Vagina (tissue), 2 donors: ENCODE measurements around the gene SERP2. TPM values are rescaled to one million over a fixed set of nuclear protein-coding genes. Genes with fewer than 3 reads are reported as not detected.

Source experiments
- DNase-seq, 2 donors: peaks; one replicate each; pipeline ENCODE4 v3.0.0-alpha.2; 2017; ENCODE audit errors: extremely low spot score in 2 of 2
- H3K27ac ChIP-seq: fragments of 200-600 bp; sonication (generic); one replicate; pipeline ENCODE4 v1.5.1; 2019
- H3K27me3 ChIP-seq: fragments of 200-600 bp; sonication (generic); one replicate; pipeline ENCODE4 v1.5.1; 2019
- H3K36me3 ChIP-seq, 2 donors: fragments of 200-600 bp; sonication (generic); one replicate each; pipeline ENCODE4 v1.5.1; 2017 to 2019
- H3K4me1 ChIP-seq: fragments of 200-600 bp; sonication (generic); one replicate; pipeline ENCODE4 v1.5.1; 2019
- H3K4me3 ChIP-seq, 2 donors: fragments of 200-600 bp; sonication (generic); 1 replicate in 1 of 2; 2 replicates in 1 of 2; pipeline ENCODE4 v1.5.1; 2016 to 2019
- H3K9me3 ChIP-seq: fragments of 200-600 bp; sonication (generic); one replicate; pipeline ENCODE4 v1.5.1; 2019
- CTCF ChIP-seq, 3 experiments: fragments of 450-650 bp in 2 of 3; fragments of 200-600 bp in 1 of 3; sonication (generic) in 1 of 3; IDR thresholded peaks; one replicate each; pipeline ENCODE4 v1.5.1; 2017 to 2019; ENCODE audit warnings: antibody characterized with exemption in 3 of 3, mild to moderate bottlenecking in 2 of 3, moderate library complexity in 2 of 3
- POLR2A ChIP-seq, 2 donors: fragments of 450-650 bp; IDR thresholded peaks; one replicate each; pipeline ENCODE4 v1.6.1; 2017; ENCODE audit warnings: antibody characterized with exemption in 2 of 2, mild to moderate bottlenecking in 2 of 2, moderate library complexity in 2 of 2
- POLR2AphosphoS5 ChIP-seq, 2 donors: sonication (generic); formaldehyde crosslinking; IDR thresholded peaks; one replicate each; pipeline ENCODE4 v1.9.0; 2017; ENCODE audit warnings: antibody characterized with exemption in 2 of 2, mild to moderate bottlenecking in 2 of 2, low read depth in 1 of 2; ENCODE audit not compliant: insufficient read depth in 1 of 2
- intact Hi-C: fragments of 100-400 bp; cut with DNase I; formaldehyde crosslinking; loops from one replicate; pipeline ENCODE4 v1.15.1; 2023
- total RNA-seq: library from RNA; depleted of rRNA; stranded (reverse); fragments of >200 nt; gene quantifications from one replicate; pipeline ENCODE4 v1.2.3, GENCODE V29; 2016

Gene SERP2
- total RNA-seq, 1 donor from 2014 or later, result 13.8 TPM

GRCh38 chr13:44429311-44429710 is 55.7 kb downstream of the SERP2 start:
- intact Hi-C loops, result no loop called here
- TF ChIP-seq POLR2AphosphoS5 (IDR thresholded peaks at IDR 0.05; ENCODE audit: insufficient read depth in 1 of 2, low read depth in 1 of 2), result no peak
- no peak for TF ChIP-seq CTCF (IDR thresholded peaks at IDR 0.05)
- no peak for TF ChIP-seq POLR2A (IDR thresholded peaks at IDR 0.05)
- Histone ChIP-seq H3K4me3 (no peak overlapping the region), H3K4me1 (peaks cover 17% of the 10 kb centered on the region), H3K9me3 (no peaks in the 10 kb centered on the region), H3K27me3 (no peaks in the 10 kb centered on the region), H3K36me3 (peaks cover 4 to 7% of the 10 kb centered on the region in 2 donors), H3K27ac (no peak overlapping the region)
- no peak for DNase-seq

- Histone ChIP-seq H3K36me3 (peaks cover 4 to 11% of the 10 kb centered on the region in 2 donors), H3K27ac (no peak overlapping the region), H3K4me1 (peaks cover 23% of the 10 kb centered on the region), H3K27me3 (no peaks in the 10 kb centered on the region), H3K4me3 (no peak overlapping the region), H3K9me3 (no peaks in the 10 kb centered on the region)
- no peak for DNase-seq
- TF ChIP-seq CTCF (IDR thresholded peaks at IDR 0.05) (no peak), POLR2AphosphoS5 (IDR thresholded peaks at IDR 0.05; ENCODE audit: insufficient read depth in 1 of 2, low read depth in 1 of 2) (no peak), POLR2A (IDR thresholded peaks at IDR 0.05) (no peak)
- intact Hi-C loops, result loop anchor here (10.0 kb wide), 1 partner anchor 196 kb away; no protein-coding TSS in a partner anchor
These were observed 57.5 kb downstream of the SERP2 start for GRCh38 chr13:44431150-44431549.

- Histone ChIP-seq H3K4me3 (peak overlapping the region in 1 of 2 donors; percentile 72), H3K4me1 (peaks cover 28% of the 10 kb centered on the region), H3K27me3 (no peaks in the 10 kb centered on the region), H3K27ac (peak overlapping the region; percentile 96), H3K9me3 (no peaks in the 10 kb centered on the region), H3K36me3 (peaks cover 4 to 11% of the 10 kb centered on the region in 2 donors)
- TF ChIP-seq POLR2A (IDR thresholded peaks at IDR 0.05) (no peak), CTCF (IDR thresholded peaks at IDR 0.05) (no peak), POLR2AphosphoS5 (IDR thresholded peaks at IDR 0.05; ENCODE audit: insufficient read depth in 1 of 2, low read depth in 1 of 2) (no peak)
- intact Hi-C loops, result loop anchor here (10.0 kb wide), 1 partner anchor 198 kb away; no protein-coding TSS in a partner anchor
- DNase-seq, result no peak
These were observed 59.0 kb downstream of the SERP2 start for GRCh38 chr13:44432650-44433049.

- no peak for DNase-seq
- Histone ChIP-seq H3K27ac (peak overlapping the region; percentile 96), H3K36me3 (peaks cover 4 to 11% of the 10 kb centered on the region in 2 donors), H3K9me3 (no peaks in the 10 kb centered on the region), H3K4me1 (peaks cover 33% of the 10 kb centered on the region), H3K27me3 (no peaks in the 10 kb centered on the region), H3K4me3 (peak overlapping the region; percentile 72)
- intact Hi-C loops, result loop anchor here (10.0 kb wide), 1 partner anchor 199 kb away; no protein-coding TSS in a partner anchor
- TF ChIP-seq POLR2AphosphoS5 (IDR thresholded peaks at IDR 0.05; ENCODE audit: insufficient read depth in 1 of 2, low read depth in 1 of 2), result no peak
- no peak for TF ChIP-seq CTCF (IDR thresholded peaks at IDR 0.05)
- TF ChIP-seq POLR2A (IDR thresholded peaks at IDR 0.05), result no peak
These were observed 60.5 kb downstream of the SERP2 start for GRCh38 chr13:44433863-44434765.

- intact Hi-C loops, result loop anchor here (5.0 to 10.0 kb wide), 4 partner anchors 200 to 527 kb away; no protein-coding TSS in a partner anchor
- no peak for DNase-seq
- H3K9me3 ChIP-seq, result no peaks in the 10 kb centered on the region
- peak overlapping the region; percentile 96 for H3K27ac ChIP-seq
- TF ChIP-seq POLR2A (IDR thresholded peaks at IDR 0.05), result no peak
- TF ChIP-seq CTCF (IDR thresholded peaks at IDR 0.05), result no peak
- TF ChIP-seq POLR2AphosphoS5 (IDR thresholded peaks at IDR 0.05; ENCODE audit: insufficient read depth in 1 of 2, low read depth in 1 of 2), result peak in 1 of 2 donors; percentile 5
- H3K36me3 ChIP-seq, result peaks cover 4 to 11% of the 10 kb centered on the region in 2 donors
- H3K27me3 ChIP-seq, result no peaks in the 10 kb centered on the region
- peaks cover 39% of the 10 kb centered on the region for H3K4me1 ChIP-seq
- peak overlapping the region; percentile 72 for H3K4me3 ChIP-seq
These were observed 61.1 kb downstream of the SERP2 start for GRCh38 chr13:44434766-44435141.
